IMR-90 (cell line): ENCODE results near the gene AURKA. TPM values are rescaled to one million over a fixed set of nuclear protein-coding genes. Genes with fewer than 3 reads are reported as not detected.
A peak's percentile ranks its signal among the peaks of the same experiment; 100 is the strongest.

Experiments
- ATAC-seq: fragments of 200-7000 bp; cut with Tn5 transposase; 2 replicates; pipeline ENCODE4 v1.9.1; 2020; ENCODE audit warnings: low read depth, mild to moderate bottlenecking, moderate library complexity
- BruUV-seq: library from RNA; stranded (reverse); fragments of 400-500 nt; replicated peaks from 2 replicates; lab custom pipeline; 2021; lab: Mats Ljungman, UMichigan
- CTCF ChIA-PET: fragments of 300-600 bp; formaldehyde crosslinking; extraction: SDS; loops from one replicate; lab custom pipeline; 2021; ENCODE audit warnings: antibody characterized with exemption; lab: Yijun Ruan, JAX
- POLR2A ChIA-PET: fragments of 300-600 bp; sonication (Branson Sonifier 250); formaldehyde crosslinking; loops from one replicate; lab custom pipeline; 2022; ENCODE audit warnings: antibody characterized with exemption; ENCODE audit not compliant: unreplicated experiment; lab: Charles Lee
- DNase-seq: peaks from one replicate; pipeline ENCODE4 v3.0.0; 2013
- H2AFZ ChIP-seq: replicated peaks from 2 replicates; pipeline ENCODE3; 2013; ENCODE audit warnings: low read length, mild to moderate bottlenecking; ENCODE audit not compliant: poor library complexity
- H2AK5ac ChIP-seq: 2 replicates; pipeline ENCODE4 v1.6.1; 2013; ENCODE audit warnings: low read depth, low read length, inconsistent platforms
- H2AK9ac ChIP-seq: replicated peaks from 2 replicates; pipeline ENCODE3; 2013; ENCODE audit warnings: mild to moderate bottlenecking, low read depth, low read length, moderate library complexity; ENCODE audit not compliant: poor library complexity
- H2BK120ac ChIP-seq: 2 replicates; pipeline ENCODE4 v1.6.1; 2013; ENCODE audit warnings: low read depth, low read length, inconsistent platforms
- H2BK15ac ChIP-seq: 3 replicates; pipeline ENCODE4 v1.6.1; 2013; ENCODE audit warnings: low read depth, low read length, inconsistent platforms
- H2BK20ac ChIP-seq: 2 replicates; pipeline ENCODE4 v1.6.1; 2013; ENCODE audit warnings: low read depth, mild to moderate bottlenecking, inconsistent platforms, low read length, moderate library complexity
- H2BK5ac ChIP-seq: 2 replicates; pipeline ENCODE4 v1.6.1; 2013; ENCODE audit warnings: mild to moderate bottlenecking, low read depth, low read length, inconsistent platforms; ENCODE audit not compliant: poor library complexity, severe bottlenecking
- H3K14ac ChIP-seq: replicated peaks from 2 replicates; pipeline ENCODE4 v1.6.1; 2013; ENCODE audit warnings: low read depth, low read length, inconsistent platforms
- H3K18ac ChIP-seq: 2 replicates; pipeline ENCODE4 v1.6.1; 2013; ENCODE audit warnings: low read depth, low read length, control low read depth
- H3K23ac ChIP-seq: 2 replicates; pipeline ENCODE4 v1.6.1; 2013; ENCODE audit warnings: low read depth, low read length, inconsistent platforms
- H3K27ac ChIP-seq: 2 replicates; pipeline ENCODE4 v1.5.1; 2013; ENCODE audit warnings: mild to moderate bottlenecking, control low read depth, low read length; ENCODE audit not compliant: insufficient read depth
- H3K27me3 ChIP-seq: 2 replicates; pipeline ENCODE4 v1.6.1; 2013; ENCODE audit warnings: low read length; ENCODE audit not compliant: control insufficient read depth, insufficient read depth
- H3K36me3 ChIP-seq: 2 replicates; pipeline ENCODE4 v1.6.1; 2013; ENCODE audit warnings: low read length, mixed read lengths; ENCODE audit not compliant: control insufficient read depth, insufficient read depth
- H3K4ac ChIP-seq: 2 replicates; pipeline ENCODE4 v1.6.1; 2013; ENCODE audit warnings: low read depth, low read length, inconsistent platforms
- H3K4me1 ChIP-seq: 2 replicates; pipeline ENCODE4 v1.6.1; 2013; ENCODE audit warnings: low read length, mixed read lengths; ENCODE audit not compliant: control insufficient read depth, insufficient read depth
- H3K4me2 ChIP-seq: 2 replicates; pipeline ENCODE4 v1.6.1; 2013; ENCODE audit warnings: low read depth, mild to moderate bottlenecking, control low read depth, low read length, moderate library complexity
- H3K4me3 ChIP-seq: 2 replicates; pipeline ENCODE4 v1.5.1; 2013; ENCODE audit warnings: low read depth, mild to moderate bottlenecking, control low read depth, low read length, moderate library complexity; ENCODE audit not compliant: insufficient read depth
- H3K56ac ChIP-seq: 2 replicates; pipeline ENCODE4 v1.6.1; 2013; ENCODE audit warnings: low read length, inconsistent platforms; ENCODE audit not compliant: insufficient read depth; ENCODE audit errors: extremely low read depth
- H3K79me1 ChIP-seq, 2 experiments: 2 replicates each; pipeline ENCODE4 v1.6.1; 2013; ENCODE audit warnings: low read length in 2 of 2, inconsistent platforms in 1 of 2, low read depth in 1 of 2
- H3K9ac ChIP-seq: 2 replicates; pipeline ENCODE4 v1.6.1; 2013; ENCODE audit warnings: low read depth, low read length, control low read depth
- H3K9me1 ChIP-seq: 2 replicates; pipeline ENCODE4 v1.6.1; 2013; ENCODE audit warnings: low read length, inconsistent platforms; ENCODE audit not compliant: insufficient read depth
- H3K9me3 ChIP-seq: 2 replicates; pipeline ENCODE4 v1.6.1; 2013; ENCODE audit warnings: low read length; ENCODE audit not compliant: control insufficient read depth, insufficient read depth
- H4K20me1 ChIP-seq: 2 replicates; pipeline ENCODE4 v1.6.1; 2013; ENCODE audit warnings: low read length, inconsistent platforms; ENCODE audit not compliant: insufficient read depth
- H4K5ac ChIP-seq: 2 replicates; pipeline ENCODE4 v1.6.1; 2013; ENCODE audit warnings: mild to moderate bottlenecking, low read depth, low read length, control low read depth
- H4K8ac ChIP-seq, 2 experiments: 2 replicates each; pipeline ENCODE4 v1.6.1; 2013; ENCODE audit warnings: low read depth in 2 of 2, low read length in 2 of 2, control low read depth in 1 of 2, inconsistent platforms in 1 of 2
- H4K91ac ChIP-seq: 2 replicates; pipeline ENCODE4 v1.6.1; 2013; ENCODE audit warnings: low read depth, low read length, inconsistent platforms; ENCODE audit not compliant: insufficient read depth
- POLR2A ChIP-seq: IDR thresholded peaks from 2 replicates; pipeline ENCODE4 v1.6.1; 2012; ENCODE audit warnings: mild to moderate bottlenecking, low read depth, low read length
- WGBS, 2 experiments: methylation state at CpG; one replicate each; pipeline versions ENCODE4 v1.1.5 to v1.1.7; 2013; ENCODE audit warnings: missing lambda C conversion rate in 2 of 2; ENCODE audit not compliant: insufficient read length in 1 of 2; ENCODE audit errors: extremely low coverage in 2 of 2; 5-methylcytosine and 5-hydroxymethylcytosine counted together
- dilution Hi-C: fragments of 300-500 bp; cut with HindIII; formaldehyde crosslinking; loops from one replicate; pipeline ENCODE4 v1.14.3; 2018; ENCODE audit warnings: low sequenced_read_pairs; ENCODE audit not compliant: unreplicated experiment
- in situ Hi-C: fragments of 300-500 bp; cut with MboI; formaldehyde crosslinking; loops from 3 replicates; pipeline ENCODE4 v1.14.3; 2019; ENCODE audit warnings: low sequenced_read_pairs, inconsistent platforms, mixed read lengths
- intact Hi-C: fragments of 100-400 bp; cut with micrococcal nuclease; formaldehyde crosslinking; loops from 2 replicates; pipeline ENCODE4 v1.10.0; 2022
- polyA plus RNA-seq, 3 experiments: library from polyadenylated mRNA; depleted of rRNA; stranded (reverse); fragments of >200 nt; gene quantifications; 2 replicates each; pipeline ENCODE4 v1.2.3, GENCODE V29; 2012; ENCODE audit warnings: low replicate concordance in 1 of 3
- total RNA-seq: library from RNA; depleted of rRNA; stranded (reverse); fragments of >200 nt; gene quantifications from 2 replicates; pipeline ENCODE4 v1.2.3, GENCODE V29; 2012
- TF ChIP-seq, protein P1 (sequence below): fragments of 150-350 bp; IDR thresholded peaks from 2 replicates; pipeline ENCODE4 v1.6.1; 2016; ENCODE audit warnings: low read depth, mild to moderate bottlenecking, low read length, moderate library complexity, borderline replicate concordance

Gene AURKA
- total and polyA plus RNA-seq, 2 of the 4 experiments (the other 2 are of a cell fraction): 68.0 to 83.3 TPM

DNA sequence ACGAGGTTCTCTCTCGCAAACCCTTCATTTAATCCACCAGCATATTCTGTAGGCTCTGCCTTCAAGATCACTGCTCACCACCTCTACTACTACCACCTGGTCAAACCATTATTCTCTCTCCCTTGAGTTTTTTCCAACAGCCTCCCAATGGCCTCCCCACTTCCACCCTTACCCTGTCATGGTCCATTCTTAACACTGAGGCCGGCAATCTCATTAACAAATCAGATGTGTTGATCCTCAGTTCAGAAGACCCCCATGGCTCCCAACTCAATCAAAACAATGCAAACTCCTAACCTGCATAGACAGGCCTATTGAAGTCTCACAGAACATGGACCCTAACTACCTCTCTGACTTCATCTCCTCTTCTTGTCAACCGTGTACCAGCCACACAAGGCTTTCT, 2.2 kb downstream of the AURKA start:
- no peak overlapping the region for H2AK9ac ChIP-seq
- no peak overlapping the region for H2BK15ac ChIP-seq
- peaks cover 19% of the 10 kb centered on the region for H3K9me1 ChIP-seq
- H3K4me3 ChIP-seq: no peak overlapping the region
- no peak overlapping the region for H2BK20ac ChIP-seq
- no peak overlapping the region for H2BK5ac ChIP-seq
- 0 out of 2 replicates have a peak overlapping the region, but pooled peaks have one; percentile 16 for H3K23ac ChIP-seq
- no peak for DNase-seq
- ATAC-seq: no peak
- H4K91ac ChIP-seq: no peak overlapping the region
- no TSS peak for BruUV-seq
- 100% methylated on average over 3 of the region's 4 CpGs; no CpG with 5 or more reads in 1 of the 2 experiments for whole genome bisulfite sequencing, 2 experiments
- H3K9ac ChIP-seq: no peak overlapping the region
- peak; percentile 62 for TF ChIP-seq POLR2A
- TF ChIP-seq, protein P1, sequence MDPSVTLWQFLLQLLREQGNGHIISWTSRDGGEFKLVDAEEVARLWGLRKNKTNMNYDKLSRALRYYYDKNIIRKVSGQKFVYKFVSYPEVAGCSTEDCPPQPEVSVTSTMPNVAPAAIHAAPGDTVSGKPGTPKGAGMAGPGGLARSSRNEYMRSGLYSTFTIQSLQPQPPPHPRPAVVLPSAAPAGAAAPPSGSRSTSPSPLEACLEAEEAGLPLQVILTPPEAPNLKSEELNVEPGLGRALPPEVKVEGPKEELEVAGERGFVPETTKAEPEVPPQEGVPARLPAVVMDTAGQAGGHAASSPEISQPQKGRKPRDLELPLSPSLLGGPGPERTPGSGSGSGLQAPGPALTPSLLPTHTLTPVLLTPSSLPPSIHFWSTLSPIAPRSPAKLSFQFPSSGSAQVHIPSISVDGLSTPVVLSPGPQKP: no peak
- H3K4me1 ChIP-seq: peaks cover 2% of the 10 kb centered on the region; the same call in 1 of the 2 replicates
- intact Hi-C loops: no loop called here
- H3K4me2 ChIP-seq: no peak overlapping the region
- no peaks in the 10 kb centered on the region for H4K20me1 ChIP-seq
- dilution Hi-C loops: no loop called here
- no peak overlapping the region for H4K5ac ChIP-seq
- no peak overlapping the region for H3K56ac ChIP-seq
- H3K4ac ChIP-seq: no peak overlapping the region
- H2AFZ ChIP-seq: no peak overlapping the region
- H3K27me3 ChIP-seq: no peaks in the 10 kb centered on the region
- H3K36me3 ChIP-seq: peaks cover 11% of the 10 kb centered on the region
- H3K27ac ChIP-seq: no peak overlapping the region
- H2BK120ac ChIP-seq: no peak overlapping the region
- H2AK5ac ChIP-seq: no peak overlapping the region
- H4K8ac ChIP-seq: no peak overlapping the region
- POLR2A ChIA-PET: no interaction called here
- no peak overlapping the region for H3K14ac ChIP-seq
- in situ Hi-C loops: loop anchor here (25.0 kb wide), 1 partner anchor 972 kb away; the partner anchor contains the start of gene RAE1
- H3K9me3 ChIP-seq: no peaks in the 10 kb centered on the region
- CTCF ChIA-PET: no interaction called here
- no peak overlapping the region for H3K18ac ChIP-seq
- peaks cover 38 to 65% of the 10 kb centered on the region in 2 experiments for H3K79me1 ChIP-seq
